Gastrocnemius medialis (tissue), 4 donors: ENCODE data around the gene EXOC3L2.

Experiments used
- POLR2A ChIP-seq, 2 donors: fragments of 450-650 bp; IDR thresholded peaks; one replicate each; pipeline ENCODE4 v1.6.1; 2017; ENCODE audit warnings: antibody characterized with exemption in 2 of 2, mild to moderate bottlenecking in 2 of 2, moderate library complexity in 2 of 2
- TF ChIP-seq, protein P1 (sequence below), 5 experiments: fragments of 450-650 bp in 3 of 5; fragments of 200-600 bp in 2 of 5; sonication (generic) in 2 of 5; IDR thresholded peaks in 4 of 5; conservative IDR thresholded peaks in 1 of 5; 1 replicate in 4 of 5; 2 replicates in 1 of 5; pipeline ENCODE4 v1.5.1; 2016 to 2019; ENCODE audit warnings: antibody characterized with exemption in 5 of 5, mild to moderate bottlenecking in 3 of 5, moderate library complexity in 3 of 5

- TF ChIP-seq, protein P1, sequence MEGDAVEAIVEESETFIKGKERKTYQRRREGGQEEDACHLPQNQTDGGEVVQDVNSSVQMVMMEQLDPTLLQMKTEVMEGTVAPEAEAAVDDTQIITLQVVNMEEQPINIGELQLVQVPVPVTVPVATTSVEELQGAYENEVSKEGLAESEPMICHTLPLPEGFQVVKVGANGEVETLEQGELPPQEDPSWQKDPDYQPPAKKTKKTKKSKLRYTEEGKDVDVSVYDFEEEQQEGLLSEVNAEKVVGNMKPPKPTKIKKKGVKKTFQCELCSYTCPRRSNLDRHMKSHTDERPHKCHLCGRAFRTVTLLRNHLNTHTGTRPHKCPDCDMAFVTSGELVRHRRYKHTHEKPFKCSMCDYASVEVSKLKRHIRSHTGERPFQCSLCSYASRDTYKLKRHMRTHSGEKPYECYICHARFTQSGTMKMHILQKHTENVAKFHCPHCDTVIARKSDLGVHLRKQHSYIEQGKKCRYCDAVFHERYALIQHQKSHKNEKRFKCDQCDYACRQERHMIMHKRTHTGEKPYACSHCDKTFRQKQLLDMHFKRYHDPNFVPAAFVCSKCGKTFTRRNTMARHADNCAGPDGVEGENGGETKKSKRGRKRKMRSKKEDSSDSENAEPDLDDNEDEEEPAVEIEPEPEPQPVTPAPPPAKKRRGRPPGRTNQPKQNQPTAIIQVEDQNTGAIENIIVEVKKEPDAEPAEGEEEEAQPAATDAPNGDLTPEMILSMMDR (IDR thresholded peaks at IDR 0.05 in 4 of 5, conservative IDR thresholded peaks at IDR 0.05 in 1 of 5): no peak
- TF ChIP-seq POLR2A (IDR thresholded peaks at IDR 0.05): no peak
Observed at GRCh38 chr19:45276284-45276687, 31.1 kb upstream of the EXOC3L2 start.
